Neural progenitor cell (in vitro differentiated cells): ENCODE data around the gene DEFB126. TPM values are rescaled to one million over a fixed set of nuclear protein-coding genes. Genes with fewer than 3 reads are reported as not detected.

Source experiments
- DNase-seq: peaks from one replicate; pipeline ENCODE4 v3.0.0-alpha.2; 2016; ENCODE audit warnings: low spot score
- H2AFZ ChIP-seq: fragments of 200-600 bp; sonication (generic); replicated peaks from 2 replicates; pipeline ENCODE4 v1.6.1; 2016; ENCODE audit warnings: antibody characterized with exemption
- H3F3A ChIP-seq: fragments of 200-600 bp; sonication (generic); 2 replicates; pipeline ENCODE4 v1.6.1; 2016; ENCODE audit warnings: antibody characterized with exemption, low read depth
- H3K27ac ChIP-seq: fragments of 200-600 bp; sonication (generic); 2 replicates; pipeline ENCODE4 v1.5.1; 2016; ENCODE audit warnings: mild to moderate bottlenecking
- H3K27me3 ChIP-seq: fragments of 200-600 bp; sonication (generic); 2 replicates; pipeline ENCODE4 v1.6.1; 2016; ENCODE audit warnings: mild to moderate bottlenecking, moderate library complexity
- H3K36me3 ChIP-seq: fragments of 200-600 bp; sonication (generic); 2 replicates; pipeline ENCODE4 v1.5.1; 2016
- H3K4me1 ChIP-seq: fragments of 200-600 bp; sonication (generic); 2 replicates; pipeline ENCODE4 v1.6.1; 2016; ENCODE audit warnings: mixed run types
- H3K4me2 ChIP-seq: fragments of 200-600 bp; sonication (generic); 2 replicates; pipeline ENCODE4 v1.6.1; 2016
- H3K4me3 ChIP-seq: fragments of 200-600 bp; sonication (generic); 2 replicates; pipeline ENCODE4 v1.5.1; 2016
- H3K79me2 ChIP-seq: fragments of 200-600 bp; sonication (generic); 2 replicates; pipeline ENCODE4 v1.6.1; 2016; ENCODE audit warnings: low read depth
- H3K9ac ChIP-seq: fragments of 200-600 bp; sonication (generic); 2 replicates; pipeline ENCODE4 v1.6.1; 2016
- H3K9me3 ChIP-seq: fragments of 200-600 bp; sonication (generic); 2 replicates; pipeline ENCODE4 v1.5.1; 2016; ENCODE audit warnings: low read depth
- H4K20me1 ChIP-seq: fragments of 200-600 bp; sonication (generic); 2 replicates; pipeline ENCODE4 v1.6.1; 2016; ENCODE audit warnings: low read depth
- H3K27ac Mint-ChIP-seq: 3 replicates; pipeline ENCODE4 v1.8.0; 2021; ENCODE audit warnings: mixed read lengths
- H3K27me3 Mint-ChIP-seq: 2 replicates; pipeline ENCODE4 v1.8.0; 2022; ENCODE audit warnings: low read depth, mild to moderate bottlenecking, inconsistent platforms, moderate library complexity, mixed read lengths; ENCODE audit not compliant: insufficient read depth
- H3K36me3 Mint-ChIP-seq: 3 replicates; pipeline ENCODE4 v1.8.0; 2021; ENCODE audit warnings: mixed read lengths
- H3K4me1 Mint-ChIP-seq: 3 replicates; pipeline ENCODE4 v1.8.0; 2021; ENCODE audit warnings: mixed read lengths
- H3K4me3 Mint-ChIP-seq: 3 replicates; pipeline ENCODE4 v1.8.0; 2021; ENCODE audit warnings: mild to moderate bottlenecking, moderate library complexity, mixed read lengths
- H3K9me3 Mint-ChIP-seq: 3 replicates; pipeline ENCODE4 v1.8.0; 2020; ENCODE audit warnings: mixed read lengths
- EZH2 ChIP-seq: fragments of 200-600 bp; sonication (generic); IDR thresholded peaks from 2 replicates; pipeline ENCODE4 v1.6.1; 2017; ENCODE audit warnings: antibody characterized with exemption, mild to moderate bottlenecking, moderate library complexity
- EZH2phosphoT487 ChIP-seq: fragments of 200-600 bp; sonication (generic); IDR thresholded peaks from 2 replicates; pipeline ENCODE4 v1.6.1; 2017; ENCODE audit warnings: antibody characterized with exemption
- total RNA-seq: library from RNA; depleted of rRNA; stranded (reverse); fragments of >200 nt; gene quantifications from 2 replicates; pipeline ENCODE4 v1.2.3, GENCODE V29; 2015; ENCODE audit warnings: low replicate concordance
- TF ChIP-seq, protein P1 (sequence below): fragments of 200-600 bp; sonication (generic); IDR thresholded peaks from 2 replicates; pipeline ENCODE4 v1.5.1; 2017; ENCODE audit warnings: antibody characterized with exemption, mild to moderate bottlenecking

The DEFB126 gene
- total RNA-seq, 1 donor from 2014 or later, result not detected

- Histone ChIP-seq H3K27ac (no peak overlapping the region), H3K4me2 (no peak overlapping the region), H3K9ac (no peak overlapping the region), H2AFZ (no peak overlapping the region), H3F3A (no peaks in the 10 kb centered on the region), H3K4me3 (no peak overlapping the region), H3K36me3 (no peaks in the 10 kb centered on the region), H3K9me3 (no peaks in the 10 kb centered on the region), H3K4me1 (no peaks in the 10 kb centered on the region), H3K27me3 (peaks cover 77% of the 10 kb centered on the region), H4K20me1 (no peaks in the 10 kb centered on the region), H3K79me2 (no peaks in the 10 kb centered on the region)
- no peak for DNase-seq
- no peak overlapping the region for H3K4me3 Mint-ChIP-seq
- peaks cover 2% of the 10 kb centered on the region for H3K27me3 Mint-ChIP-seq
- TF ChIP-seq EZH2 (no peak), EZH2phosphoT487 (no peak)
- TF ChIP-seq, protein P1, sequence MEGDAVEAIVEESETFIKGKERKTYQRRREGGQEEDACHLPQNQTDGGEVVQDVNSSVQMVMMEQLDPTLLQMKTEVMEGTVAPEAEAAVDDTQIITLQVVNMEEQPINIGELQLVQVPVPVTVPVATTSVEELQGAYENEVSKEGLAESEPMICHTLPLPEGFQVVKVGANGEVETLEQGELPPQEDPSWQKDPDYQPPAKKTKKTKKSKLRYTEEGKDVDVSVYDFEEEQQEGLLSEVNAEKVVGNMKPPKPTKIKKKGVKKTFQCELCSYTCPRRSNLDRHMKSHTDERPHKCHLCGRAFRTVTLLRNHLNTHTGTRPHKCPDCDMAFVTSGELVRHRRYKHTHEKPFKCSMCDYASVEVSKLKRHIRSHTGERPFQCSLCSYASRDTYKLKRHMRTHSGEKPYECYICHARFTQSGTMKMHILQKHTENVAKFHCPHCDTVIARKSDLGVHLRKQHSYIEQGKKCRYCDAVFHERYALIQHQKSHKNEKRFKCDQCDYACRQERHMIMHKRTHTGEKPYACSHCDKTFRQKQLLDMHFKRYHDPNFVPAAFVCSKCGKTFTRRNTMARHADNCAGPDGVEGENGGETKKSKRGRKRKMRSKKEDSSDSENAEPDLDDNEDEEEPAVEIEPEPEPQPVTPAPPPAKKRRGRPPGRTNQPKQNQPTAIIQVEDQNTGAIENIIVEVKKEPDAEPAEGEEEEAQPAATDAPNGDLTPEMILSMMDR, result no peak
- H3K9me3 Mint-ChIP-seq, result no peaks in the 10 kb centered on the region
- no peaks in the 10 kb centered on the region for H3K4me1 Mint-ChIP-seq
- H3K27ac Mint-ChIP-seq, result no peak overlapping the region
- H3K36me3 Mint-ChIP-seq, result no peaks in the 10 kb centered on the region
Observed at GRCh38 chr20:152131-152530, 9.7 kb downstream of the DEFB126 start.

GRCh38 chr20:157154-157553 is 14.8 kb downstream of the DEFB126 start, which contains the start of gene DEFB127:
DEFB127 (plus strand) TSS chr20:157454; CDS start chr20:157545, 91 bp downstream.
- H4K20me1 ChIP-seq, result no peaks in the 10 kb centered on the region
- H3K4me2 ChIP-seq, result no peak within 1 kb of the TSS
- H3K4me1 Mint-ChIP-seq, result no peaks in the 10 kb centered on the region
- H3K9me3 ChIP-seq, result no peaks in the 10 kb centered on the region
- no peak within 1 kb of the TSS for H3K4me3 ChIP-seq
- no peaks in the 10 kb centered on the region for H3K4me1 ChIP-seq
- H3K27ac ChIP-seq, result no peak within 1 kb of the TSS
- H3K36me3 Mint-ChIP-seq, result no peaks in the 10 kb centered on the region
- H3K27me3 Mint-ChIP-seq, result peaks cover 2% of the 10 kb centered on the region
- H2AFZ ChIP-seq, result no peak within 1 kb of the TSS
- H3K36me3 ChIP-seq, result no peaks in the 10 kb centered on the region
- peaks cover 75% of the 10 kb centered on the region for H3K27me3 ChIP-seq
- H3K9me3 Mint-ChIP-seq, result peaks cover 2% of the 10 kb centered on the region
- no peaks in the 10 kb centered on the region for H3K79me2 ChIP-seq
- H3K27ac Mint-ChIP-seq, result no peak within 1 kb of the TSS
- TF ChIP-seq EZH2phosphoT487 (no peak), EZH2 (no peak)
- TF ChIP-seq, protein P1, result no peak
- H3K9ac ChIP-seq, result no peak within 1 kb of the TSS
- no peaks in the 10 kb centered on the region for H3F3A ChIP-seq
- DNase-seq, result no peak
- no peak within 1 kb of the TSS for H3K4me3 Mint-ChIP-seq

DNA sequence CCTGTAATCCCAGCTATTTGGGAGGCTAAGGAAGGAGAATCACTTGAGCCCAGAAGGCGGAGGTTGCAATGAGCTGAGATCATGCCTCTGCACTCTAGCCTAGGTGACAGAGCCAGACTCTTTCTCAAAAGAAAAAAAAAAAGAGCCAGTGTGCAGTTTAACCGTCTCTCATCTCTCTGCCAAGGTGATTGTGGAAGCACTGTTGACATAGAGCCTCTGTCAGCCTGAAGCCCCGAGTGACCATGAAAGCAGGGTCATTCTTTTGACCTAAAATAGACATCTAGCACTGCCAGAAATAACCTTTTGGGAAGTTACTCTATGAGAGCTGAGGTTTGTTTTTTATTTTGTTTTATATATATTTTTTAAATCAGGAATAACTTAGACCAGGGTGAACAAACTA is 22.2 kb downstream of the DEFB126 start:
- no peaks in the 10 kb centered on the region for H4K20me1 ChIP-seq
- no peaks in the 10 kb centered on the region for H3K36me3 ChIP-seq
- H3K4me1 Mint-ChIP-seq, result no peaks in the 10 kb centered on the region
- no peak overlapping the region for H2AFZ ChIP-seq
- peaks cover 2% of the 10 kb centered on the region for H3K9me3 Mint-ChIP-seq
- H3K27me3 ChIP-seq, result peaks cover 40% of the 10 kb centered on the region
- no peaks in the 10 kb centered on the region for H3K9me3 ChIP-seq
- H3K36me3 Mint-ChIP-seq, result no peaks in the 10 kb centered on the region
- no peak overlapping the region for H3K27ac ChIP-seq
- no peak overlapping the region for H3K4me3 ChIP-seq
- H3K4me3 Mint-ChIP-seq, result no peak overlapping the region
- no peaks in the 10 kb centered on the region for H3F3A ChIP-seq
- peaks cover 5% of the 10 kb centered on the region for H3K27me3 Mint-ChIP-seq
- H3K27ac Mint-ChIP-seq, result no peak overlapping the region
- no peak overlapping the region for H3K9ac ChIP-seq
- DNase-seq, result no peak
- TF ChIP-seq EZH2 (no peak), EZH2phosphoT487 (no peak)
- TF ChIP-seq, protein P1, result no peak
- H3K4me1 ChIP-seq, result no peaks in the 10 kb centered on the region
- H3K79me2 ChIP-seq, result no peaks in the 10 kb centered on the region
- no peak overlapping the region for H3K4me2 ChIP-seq
